ENCODE measurements around the gene MRGPRG. TPM values are rescaled to one million over a fixed set of nuclear protein-coding genes. Genes with fewer than 3 reads are reported as not detected.

Gene MRGPRG
- total RNA-seq, 1 experiment from 2014 or later = not detected

- POLR2A ChIA-PET = no interaction called here
- H3K9ac ChIP-seq (ENCODE audit: low read length) = no peak overlapping the region
- H3K36me3 ChIP-seq (ENCODE audit: control insufficient read depth in 1 of 2, insufficient read depth in 2 of 2, low read length in 2 of 2) = no peaks in the 10 kb centered on the region
- TF ChIP-seq SRF (IDR thresholded peaks at IDR 0.05; ENCODE audit: low read depth) (no peak), SP1 (IDR thresholded peaks at IDR 0.05; ENCODE audit: low read depth) (no peak), YY1 (IDR thresholded peaks at IDR 0.05; ENCODE audit: extremely low read depth, insufficient replicate concordance, low read depth, low read length) (no peak), CTCF (IDR thresholded peaks at IDR 0.05 in 2 of 3, conservative IDR thresholded peaks at IDR 0.05 in 1 of 3; ENCODE audit: borderline replicate concordance in 1 of 3, insufficient read depth in 1 of 3, low read depth in 2 of 3, low read length in 2 of 3) (no peak), CBX3 (IDR thresholded peaks at IDR 0.05; ENCODE audit: low read depth) (no peak), RAD21 (IDR thresholded peaks at IDR 0.05; ENCODE audit: low read depth) (no peak), POLR2AphosphoS5 (IDR thresholded peaks at IDR 0.05; ENCODE audit: low read depth, low read length) (no peak), FOSL1 (IDR thresholded peaks at IDR 0.05; ENCODE audit: low read depth) (no peak), REST (IDR thresholded peaks at IDR 0.05; ENCODE audit: low read depth) (no peak), SIN3A (IDR thresholded peaks at IDR 0.05; ENCODE audit: low read depth) (no peak), CEBPB (IDR thresholded peaks at IDR 0.05; ENCODE audit: low read depth) (no peak), TCF7L2 (IDR thresholded peaks at IDR 0.05; ENCODE audit: borderline replicate concordance, extremely low read depth, insufficient read depth, insufficient read length) (no peak), JUND (IDR thresholded peaks at IDR 0.05) (no peak)
- TF ChIP-seq, protein P1, sequence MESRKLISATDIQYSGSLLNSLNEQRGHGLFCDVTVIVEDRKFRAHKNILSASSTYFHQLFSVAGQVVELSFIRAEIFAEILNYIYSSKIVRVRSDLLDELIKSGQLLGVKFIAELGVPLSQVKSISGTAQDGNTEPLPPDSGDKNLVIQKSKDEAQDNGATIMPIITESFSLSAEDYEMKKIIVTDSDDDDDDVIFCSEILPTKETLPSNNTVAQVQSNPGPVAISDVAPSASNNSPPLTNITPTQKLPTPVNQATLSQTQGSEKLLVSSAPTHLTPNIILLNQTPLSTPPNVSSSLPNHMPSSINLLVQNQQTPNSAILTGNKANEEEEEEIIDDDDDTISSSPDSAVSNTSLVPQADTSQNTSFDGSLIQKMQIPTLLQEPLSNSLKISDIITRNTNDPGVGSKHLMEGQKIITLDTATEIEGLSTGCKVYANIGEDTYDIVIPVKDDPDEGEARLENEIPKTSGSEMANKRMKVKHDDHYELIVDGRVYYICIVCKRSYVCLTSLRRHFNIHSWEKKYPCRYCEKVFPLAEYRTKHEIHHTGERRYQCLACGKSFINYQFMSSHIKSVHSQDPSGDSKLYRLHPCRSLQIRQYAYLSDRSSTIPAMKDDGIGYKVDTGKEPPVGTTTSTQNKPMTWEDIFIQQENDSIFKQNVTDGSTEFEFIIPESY (IDR thresholded peaks at IDR 0.05; ENCODE audit: extremely low read depth, insufficient replicate concordance, low read length) = no peak
- ATAC-seq (no peak), DNase-seq (ENCODE audit: low read depth, low spot score) (no peak)
- intact Hi-C loops (cut with micrococcal nuclease) = no loop called here
- BruUV-seq (replicated peaks) = no TSS peak
- H3K27ac ChIP-seq (ENCODE audit: low read depth, low read length) = no peak overlapping the region
- no peaks in the 10 kb centered on the region for H4K20me1 ChIP-seq (ENCODE audit: insufficient read depth)
- H3K9me3 ChIP-seq (ENCODE audit: control insufficient read depth in 1 of 2, insufficient read depth in 1 of 2, low read depth in 1 of 2, low read length in 2 of 2) = no peaks in the 10 kb centered on the region
- no peaks in the 10 kb centered on the region for H3K4me1 ChIP-seq (ENCODE audit: control insufficient read depth in 1 of 2, insufficient read depth in 2 of 2, low read length in 2 of 2)
- H3K79me2 ChIP-seq (ENCODE audit: insufficient read depth, low read length) = no peaks in the 10 kb centered on the region
- no peak overlapping the region for H3K4me3 ChIP-seq (replicated peaks in 1 of 2; ENCODE audit: low read depth in 1 of 2, low read length in 2 of 2)
- no peaks in the 10 kb centered on the region for H3K9me2 ChIP-seq (ENCODE audit: insufficient read depth)
- H2AFZ ChIP-seq (ENCODE audit: low read depth, low read length, poor library complexity, severe bottlenecking) = no peak overlapping the region
- CTCF ChIA-PET = no interaction called here
- no peaks in the 10 kb centered on the region; the same call in 1 of the 2 replicates for H3K27me3 ChIP-seq (ENCODE audit: insufficient read depth, low read length)
- H3K4me2 ChIP-seq (ENCODE audit: low read length) = no peak overlapping the region
- RAD21 ChIA-PET (ENCODE audit: low non-redundant PET in 1 of 2, low total read pairs in 2 of 2, uncharacterized antibody in 2 of 2, unreplicated experiment in 2 of 2) = no interaction called here
Observed at GRCh38 chr11:3234846-3235245, 16.2 kb upstream of the MRGPRG start.

All from HCT116 (cell line).